Measurements from ENCODE around the gene ASPG.

Gene ASPG

GRCh38 chr14:104095426-104096310, 10.2 kb downstream of the ASPG start:
- no peak for TF ChIP-seq CTCF (IDR thresholded peaks at IDR 0.05; ENCODE audit: insufficient read depth, low read length)
- no peak for TF ChIP-seq GABPA (IDR thresholded peaks at IDR 0.05; ENCODE audit: low read depth)
- no peak for TF ChIP-seq REST (IDR thresholded peaks at IDR 0.05; ENCODE audit: insufficient replicate concordance, low read depth)
- TF ChIP-seq POLR2AphosphoS5 (IDR thresholded peaks at IDR 0.05; ENCODE audit: low read depth), result no peak
- no peak for TF ChIP-seq SPI1 (IDR thresholded peaks at IDR 0.05; ENCODE audit: borderline replicate concordance, low read depth)
- no peak overlapping the region for H3K4me3 ChIP-seq (replicated peaks; ENCODE audit: insufficient read depth, low read length)

GRCh38 chr14:104096318-104096717, 10.8 kb downstream of the ASPG start:
- Histone ChIP-seq H3K4me3 (replicated peaks; ENCODE audit: insufficient read depth, low read length) (no peak overlapping the region), H3K27me3 (ENCODE audit: insufficient read depth, poor library complexity, severe bottlenecking) (no peaks in the 10 kb centered on the region), H3K27ac (replicated peaks) (no peak overlapping the region)
- no peak for DNase-seq (ENCODE audit: low read depth in 1 of 2, low spot score in 1 of 2)
- TF ChIP-seq POLR2AphosphoS5 (IDR thresholded peaks at IDR 0.05; ENCODE audit: low read depth) (no peak), REST (IDR thresholded peaks at IDR 0.05; ENCODE audit: insufficient replicate concordance, low read depth) (no peak), SPI1 (IDR thresholded peaks at IDR 0.05; ENCODE audit: borderline replicate concordance, low read depth) (no peak), CTCF (IDR thresholded peaks at IDR 0.05; ENCODE audit: insufficient read depth, low read length) (no peak), GABPA (IDR thresholded peaks at IDR 0.05; ENCODE audit: low read depth) (no peak)

More at GRCh38 chr14:104095426-104096310, 10.2 kb downstream of the ASPG start:
- no peak for DNase-seq (ENCODE audit: low read depth in 1 of 2, low spot score in 1 of 2)
- Histone ChIP-seq H3K27ac (replicated peaks) (no peak overlapping the region), H3K27me3 (ENCODE audit: insufficient read depth, poor library complexity, severe bottlenecking) (no peaks in the 10 kb centered on the region)

GRCh38 chr14:104096751-104097700, 11.5 kb downstream of the ASPG start:
- TF ChIP-seq GABPA (IDR thresholded peaks at IDR 0.05; ENCODE audit: low read depth) (no peak), CTCF (IDR thresholded peaks at IDR 0.05; ENCODE audit: insufficient read depth, low read length) (no peak), REST (IDR thresholded peaks at IDR 0.05; ENCODE audit: insufficient replicate concordance, low read depth) (no peak), SPI1 (IDR thresholded peaks at IDR 0.05; ENCODE audit: borderline replicate concordance, low read depth) (no peak), POLR2AphosphoS5 (IDR thresholded peaks at IDR 0.05; ENCODE audit: low read depth) (no peak)
- Histone ChIP-seq H3K27me3 (ENCODE audit: insufficient read depth, poor library complexity, severe bottlenecking) (no peaks in the 10 kb centered on the region), H3K27ac (replicated peaks) (no peak overlapping the region), H3K4me3 (replicated peaks; ENCODE audit: insufficient read depth, low read length) (no peak overlapping the region)
- DNase-seq (ENCODE audit: low read depth in 1 of 2, low spot score in 1 of 2), result no peak
